ENCODE data around the gene TXNRD1.

DNA sequence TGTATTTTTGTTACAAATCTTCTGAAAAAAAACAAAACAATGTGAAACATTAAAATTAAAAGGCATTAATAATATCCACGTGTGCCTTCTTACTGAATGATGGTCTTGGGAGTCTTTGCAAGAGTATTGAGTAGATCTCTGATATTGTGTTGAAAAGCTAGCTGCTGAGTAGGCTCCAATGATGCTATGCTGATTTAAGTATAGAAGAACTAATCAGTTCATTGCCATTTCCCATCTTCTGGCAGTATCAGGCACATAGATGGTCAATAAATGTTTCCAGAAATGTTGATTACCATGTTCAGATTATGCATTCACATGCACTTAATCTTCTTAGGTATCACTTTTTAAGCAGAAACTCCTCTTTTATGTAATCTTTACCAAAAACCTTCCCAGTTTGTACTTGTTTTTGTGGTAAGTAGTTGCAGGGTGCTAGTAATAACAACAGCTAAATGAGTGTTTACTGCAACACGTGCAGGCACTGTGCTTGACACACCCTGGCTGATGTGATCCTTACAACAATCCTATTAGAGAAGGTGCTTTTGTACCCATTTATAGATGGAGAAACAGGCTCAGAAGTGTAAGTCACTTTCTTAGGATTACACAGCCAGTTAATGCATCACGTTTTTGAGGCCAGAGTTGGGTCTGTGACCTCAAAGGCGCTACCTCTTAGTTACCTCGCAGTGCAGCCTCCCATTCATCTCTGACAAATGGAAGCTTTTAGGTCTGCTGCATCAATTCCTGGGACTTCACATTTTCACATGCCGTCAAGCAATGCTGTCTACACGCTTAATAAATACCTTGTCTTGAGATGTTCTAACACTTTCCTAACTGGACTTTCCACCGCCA lies 134.9 kb downstream of the TXNRD1 start:
- TF ChIP-seq, protein P1, sequence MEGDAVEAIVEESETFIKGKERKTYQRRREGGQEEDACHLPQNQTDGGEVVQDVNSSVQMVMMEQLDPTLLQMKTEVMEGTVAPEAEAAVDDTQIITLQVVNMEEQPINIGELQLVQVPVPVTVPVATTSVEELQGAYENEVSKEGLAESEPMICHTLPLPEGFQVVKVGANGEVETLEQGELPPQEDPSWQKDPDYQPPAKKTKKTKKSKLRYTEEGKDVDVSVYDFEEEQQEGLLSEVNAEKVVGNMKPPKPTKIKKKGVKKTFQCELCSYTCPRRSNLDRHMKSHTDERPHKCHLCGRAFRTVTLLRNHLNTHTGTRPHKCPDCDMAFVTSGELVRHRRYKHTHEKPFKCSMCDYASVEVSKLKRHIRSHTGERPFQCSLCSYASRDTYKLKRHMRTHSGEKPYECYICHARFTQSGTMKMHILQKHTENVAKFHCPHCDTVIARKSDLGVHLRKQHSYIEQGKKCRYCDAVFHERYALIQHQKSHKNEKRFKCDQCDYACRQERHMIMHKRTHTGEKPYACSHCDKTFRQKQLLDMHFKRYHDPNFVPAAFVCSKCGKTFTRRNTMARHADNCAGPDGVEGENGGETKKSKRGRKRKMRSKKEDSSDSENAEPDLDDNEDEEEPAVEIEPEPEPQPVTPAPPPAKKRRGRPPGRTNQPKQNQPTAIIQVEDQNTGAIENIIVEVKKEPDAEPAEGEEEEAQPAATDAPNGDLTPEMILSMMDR (IDR thresholded peaks at IDR 0.05): no peak
- TF ChIP-seq EP300 (IDR thresholded peaks at IDR 0.05): no peak
- TF ChIP-seq POLR2A (IDR thresholded peaks at IDR 0.05): no peak
- no peak for TF ChIP-seq POLR2AphosphoS5 (IDR thresholded peaks at IDR 0.05)
